HL-60/S4 treated with retinoic acid at 250 ng/mL for 4 days and 3 days (cell line): ENCODE results near the gene KIAA0319L.
"Not testable (repeated sequence)": the region's sequence is repeated elsewhere in the genome, so short reads cannot be mapped to it uniquely, and the experiment has no call there.

Experiments
- in situ Hi-C: fragments of 300-500 bp; cut with MboI; formaldehyde crosslinking; loops from 2 replicates; pipeline ENCODE4 v1.7.0; 2022; ENCODE audit warnings: low sequenced_read_pairs

The KIAA0319L gene

GRCh38 chr1:35581621-35582020 lies 24.4 kb upstream of the KIAA0319L start:
- in situ Hi-C loops: not testable (repeated sequence)

GRCh38 chr1:35580949-35581388 lies 23.8 kb upstream of the KIAA0319L start:
- in situ Hi-C loops: no loop called here

GRCh38 chr1:35577071-35577998 lies 20.1 kb upstream of the KIAA0319L start:
- in situ Hi-C loops: no loop called here

GRCh38 chr1:35576766-35577070 lies 19.5 kb upstream of the KIAA0319L start:
- in situ Hi-C loops: not testable (repeated sequence)

- in situ Hi-C loops: no loop called here
Observed at GRCh38 chr1:35576061-35576765, 19.0 kb upstream of the KIAA0319L start.

- in situ Hi-C loops: no loop called here
Observed at GRCh38 chr1:35575416-35575958, 18.3 kb upstream of the KIAA0319L start.

GRCh38 chr1:35574655-35575415 lies 17.6 kb upstream of the KIAA0319L start:
- in situ Hi-C loops: no loop called here

- in situ Hi-C loops: no loop called here
Observed at GRCh38 chr1:35574125-35574654, 17.0 kb upstream of the KIAA0319L start.

- in situ Hi-C loops: no loop called here
Observed at GRCh38 chr1:35573198-35574124, 16.3 kb upstream of the KIAA0319L start, which contains the start of gene TFAP2E. TSS of gene TFAP2E (plus strand) at chr1:35573314. CDS start at chr1:35573578, 264 bp downstream.

- in situ Hi-C loops: no loop called here
Observed at GRCh38 chr1:35572296-35572695, 15.1 kb upstream of the KIAA0319L start.

GRCh38 chr1:35571263-35571662 lies 14.1 kb upstream of the KIAA0319L start:
- in situ Hi-C loops: no loop called here

- in situ Hi-C loops: no loop called here
Observed at GRCh38 chr1:35570589-35571137, 13.5 kb upstream of the KIAA0319L start.

GRCh38 chr1:35569936-35570335 lies 12.7 kb upstream of the KIAA0319L start:
- in situ Hi-C loops: loop anchor here (10.0 kb wide), 1 partner anchor 145 kb away; the partner anchor contains the start of gene C1orf216

GRCh38 chr1:35568975-35569395 lies 11.8 kb upstream of the KIAA0319L start:
- in situ Hi-C loops: loop anchor here (10.0 kb wide), 1 partner anchor 146 kb away; the partner anchor contains the start of gene C1orf216

- in situ Hi-C loops: loop anchor here (10.0 kb wide), 1 partner anchor 147 kb away; the partner anchor contains the start of gene C1orf216
Observed at GRCh38 chr1:35567947-35568558, 10.8 kb upstream of the KIAA0319L start.

- in situ Hi-C loops: loop anchor here (10.0 kb wide), 1 partner anchor 149 kb away; the partner anchor contains the start of gene C1orf216
Observed at GRCh38 chr1:35565742-35566133, 8.5 kb upstream of the KIAA0319L start.

GRCh38 chr1:35564884-35565741 lies 7.9 kb upstream of the KIAA0319L start:
- in situ Hi-C loops: loop anchor here (10.0 kb wide), 1 partner anchor 150 kb away; the partner anchor contains the start of gene C1orf216
